A172 (cell line): ENCODE results near the gene TGM1. TPM values are rescaled to one million over a fixed set of nuclear protein-coding genes. Genes with fewer than 3 reads are reported as not detected.
A peak's percentile ranks its signal among the peaks of the same experiment; 100 is the strongest.
"Not testable (repeated sequence)": the region's sequence is repeated elsewhere in the genome, so short reads cannot be mapped to it uniquely, and the experiment has no call there.

Source experiments
- DNase-seq: peaks from one replicate; pipeline ENCODE4 v3.0.0-alpha.2; 2015; ENCODE audit warnings: low spot score
- total RNA-seq: library from RNA; depleted of rRNA; stranded (reverse); fragments of >200 nt; shearing (Covaris generic); gene quantifications from 2 replicates; pipeline ENCODE4 v1.2.3, GENCODE V29; 2014

The TGM1 gene
- total RNA-seq, 1 experiment from 2014 or later: 0.64 TPM

- no peak for DNase-seq
Measured at GRCh38 chr14:24234095-24235005, 28.6 kb downstream of the TGM1 start.

- no peak for DNase-seq
Measured at GRCh38 chr14:24233538-24233866, 29.5 kb downstream of the TGM1 start.

GRCh38 chr14:24232645-24233537 is 30.1 kb downstream of the TGM1 start, which contains the start of gene GMPR2:
GMPR2 (plus strand) TSS chr14:24232929; CDS start chr14:24233254, 325 bp downstream.
- no peak for DNase-seq

GRCh38 chr14:24232121-24232644 is 30.8 kb downstream of the TGM1 start, which contains the start of gene NEDD8:
NEDD8 (minus strand) TSS chr14:24232367; CDS start chr14:24232267, 100 bp downstream.
- DNase-seq: peak; percentile 85

GRCh38 chr14:24231263-24232120 is 31.5 kb downstream of the TGM1 start:
- no peak for DNase-seq

GRCh38 chr14:24228902-24229301 is 34.1 kb downstream of the TGM1 start:
- no peak for DNase-seq

GRCh38 chr14:24226473-24226872 is 36.5 kb downstream of the TGM1 start:
- DNase-seq: no peak

- DNase-seq: peak; percentile 66
Measured at GRCh38 chr14:24224618-24225071, 38.3 kb downstream of the TGM1 start.

GRCh38 chr14:24222987-24223386 is 40.0 kb downstream of the TGM1 start:
- DNase-seq: not testable (repeated sequence)

GRCh38 chr14:24219521-24219920 is 43.5 kb downstream of the TGM1 start:
- no peak for DNase-seq

GRCh38 chr14:24219080-24219479 is 43.9 kb downstream of the TGM1 start:
- no peak for DNase-seq

- DNase-seq: not testable (repeated sequence)
Measured at GRCh38 chr14:24216876-24217275, 46.1 kb downstream of the TGM1 start.

GRCh38 chr14:24216345-24216699 is 46.7 kb downstream of the TGM1 start:
- DNase-seq: no peak

- peak; percentile 74 for DNase-seq
Measured at GRCh38 chr14:24215495-24216344, 47.3 kb downstream of the TGM1 start, which contains the start of gene MDP1. MDP1 (minus strand) TSS chr14:24216066; CDS start chr14:24215955, 111 bp downstream.

- no peak for DNase-seq
Measured at GRCh38 chr14:24213866-24214662, 48.9 kb downstream of the TGM1 start.

GRCh38 chr14:24212924-24213865 is 49.8 kb downstream of the TGM1 start, which contains the start of gene CHMP4A:
CHMP4A (minus strand) TSS chr14:24213488; CDS start chr14:24213439, 49 bp downstream.
- peak; percentile 91 for DNase-seq

- no peak for DNase-seq
Measured at GRCh38 chr14:24211311-24211710, 51.7 kb downstream of the TGM1 start.

GRCh38 chr14:24207625-24208024 is 55.4 kb downstream of the TGM1 start:
- DNase-seq: no peak
